ENCODE data around the gene MARVELD3.

DNA sequence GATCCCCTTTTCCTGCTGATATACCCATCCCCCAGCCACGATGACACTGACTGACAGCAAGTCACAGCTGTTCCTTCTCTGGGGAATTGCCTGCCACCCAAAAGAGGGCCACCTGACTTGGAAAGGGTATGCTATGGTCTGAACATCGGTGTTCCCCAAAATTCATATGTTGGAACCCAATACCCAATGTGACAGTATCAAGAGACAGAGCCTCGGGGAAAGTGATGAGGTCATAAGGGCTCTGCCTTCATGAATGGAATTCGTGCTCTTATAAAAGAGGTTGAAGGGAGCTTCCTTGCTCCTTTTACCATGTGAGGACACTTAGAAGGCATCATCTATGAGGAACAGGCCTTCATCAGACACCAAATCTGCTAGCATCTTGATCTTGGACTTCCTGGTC is 7.6 kb upstream of the MARVELD3 start:
- TF ChIP-seq, protein P1, sequence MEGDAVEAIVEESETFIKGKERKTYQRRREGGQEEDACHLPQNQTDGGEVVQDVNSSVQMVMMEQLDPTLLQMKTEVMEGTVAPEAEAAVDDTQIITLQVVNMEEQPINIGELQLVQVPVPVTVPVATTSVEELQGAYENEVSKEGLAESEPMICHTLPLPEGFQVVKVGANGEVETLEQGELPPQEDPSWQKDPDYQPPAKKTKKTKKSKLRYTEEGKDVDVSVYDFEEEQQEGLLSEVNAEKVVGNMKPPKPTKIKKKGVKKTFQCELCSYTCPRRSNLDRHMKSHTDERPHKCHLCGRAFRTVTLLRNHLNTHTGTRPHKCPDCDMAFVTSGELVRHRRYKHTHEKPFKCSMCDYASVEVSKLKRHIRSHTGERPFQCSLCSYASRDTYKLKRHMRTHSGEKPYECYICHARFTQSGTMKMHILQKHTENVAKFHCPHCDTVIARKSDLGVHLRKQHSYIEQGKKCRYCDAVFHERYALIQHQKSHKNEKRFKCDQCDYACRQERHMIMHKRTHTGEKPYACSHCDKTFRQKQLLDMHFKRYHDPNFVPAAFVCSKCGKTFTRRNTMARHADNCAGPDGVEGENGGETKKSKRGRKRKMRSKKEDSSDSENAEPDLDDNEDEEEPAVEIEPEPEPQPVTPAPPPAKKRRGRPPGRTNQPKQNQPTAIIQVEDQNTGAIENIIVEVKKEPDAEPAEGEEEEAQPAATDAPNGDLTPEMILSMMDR (IDR thresholded peaks at IDR 0.05): no peak
- no peak for TF ChIP-seq EP300 (IDR thresholded peaks at IDR 0.05)
- no peak for TF ChIP-seq POLR2A (IDR thresholded peaks at IDR 0.05)

Measured in ovary (tissue), 3 donors.